K562 (cell line): ENCODE results near the gene MTMR3. TPM values are rescaled to one million over a fixed set of nuclear protein-coding genes. Genes with fewer than 3 reads are reported as not detected.

Source experiments
- ATAC-seq: fragments of 200-7000 bp; cut with Tn5 transposase; 3 replicates; pipeline ENCODE4 v1.9.1; 2020; ENCODE audit warnings: moderate library complexity
- BruUV-seq: library from RNA; stranded (reverse); fragments of 400-500 nt; replicated peaks from 2 replicates; lab custom pipeline; 2021; lab: Mats Ljungman, UMichigan
- CTCF ChIA-PET: fragments of 300-600 bp; formaldehyde crosslinking; extraction: SDS; loops from one replicate; lab custom pipeline; 2021; ENCODE audit warnings: low intra/inter-chr PET ratio; lab: Yijun Ruan, JAX
- POLR2A ChIA-PET: fragments of 300-600, 350-650 bp; sonication (Branson Sonifier 250); formaldehyde crosslinking; extraction: SDS; loops from one replicate; lab custom pipeline; 2021; ENCODE audit warnings: antibody characterized with exemption, inconsistent platforms; lab: Yijun Ruan, JAX
- DNase-seq, 4 experiments: peaks; one replicate each; pipeline versions ENCODE4 v3.0.0 to v3.0.0-alpha.2; 2011 to 2018; ENCODE audit warnings: low spot score in 3 of 4, mixed read lengths in 3 of 4; ENCODE audit errors: extremely low read depth in 1 of 4
- FAIRE-seq: peaks from 2 replicates; lab custom pipeline; 2011; peaks lifted over from hg19 to GRCh38; lab: Jason Lieb, UNC
- H2AFZ ChIP-seq: 2 replicates; pipeline ENCODE4 v1.6.0; 2011; ENCODE audit warnings: low read depth, low read length, control low read depth, inconsistent platforms
- H3K27ac ChIP-seq: fragments of 200-600 bp; 3 replicates; pipeline ENCODE4 v1.8.0; 2011; ENCODE audit warnings: low read depth, mild to moderate bottlenecking, control low read depth, inconsistent platforms, low read length, moderate library complexity, mixed read lengths; ENCODE audit errors: extremely low read depth
- H3K27me3 ChIP-seq, 2 experiments: fragments of 300-600 bp in 1 of 2; 2 replicates in 1 of 2; 3 replicates in 1 of 2; pipeline versions ENCODE4 v1.6.0 to v1.8.0; 2011; ENCODE audit warnings: inconsistent platforms in 2 of 2, low read length in 2 of 2, mild to moderate bottlenecking in 1 of 2, mixed read lengths in 1 of 2, moderate library complexity in 1 of 2; ENCODE audit not compliant: control insufficient read depth in 2 of 2, insufficient read depth in 2 of 2
- H3K36me3 ChIP-seq: fragments of 300-600 bp; 3 replicates; pipeline ENCODE4 v1.8.0; 2011; ENCODE audit warnings: mild to moderate bottlenecking, low read length, inconsistent platforms; ENCODE audit not compliant: control insufficient read depth, insufficient read depth
- H3K4me1 ChIP-seq, 2 experiments: fragments of 200-600 bp in 1 of 2; replicated peaks in 1 of 2; 2 replicates in 1 of 2; 3 replicates in 1 of 2; pipeline versions ENCODE4 v1.5.1 to v1.8.0; 2011; ENCODE audit warnings: inconsistent platforms in 2 of 2, low read length in 2 of 2, mild to moderate bottlenecking in 1 of 2, mixed read lengths in 1 of 2, moderate library complexity in 1 of 2; ENCODE audit not compliant: control insufficient read depth in 2 of 2, insufficient read depth in 2 of 2
- H3K4me2 ChIP-seq: 2 replicates; pipeline ENCODE4 v1.6.1; 2011; ENCODE audit warnings: low read length, control low read depth, inconsistent platforms, mixed read lengths; ENCODE audit not compliant: insufficient read depth
- H3K4me3 ChIP-seq: fragments of 200-600 bp; sonication (generic), shearing (Covaris generic); 2 replicates; pipeline ENCODE4 v1.5.1; 2016; ENCODE audit warnings: control low read depth, inconsistent platforms
- H3K79me2 ChIP-seq: fragments of 200-600 bp; 3 replicates; pipeline ENCODE4 v1.8.0; 2011; ENCODE audit warnings: low read length, inconsistent platforms; ENCODE audit not compliant: control insufficient read depth, insufficient read depth
- H3K9ac ChIP-seq, 2 experiments: 2 replicates each; pipeline versions ENCODE4 v1.6.0 to v1.6.1; 2011; ENCODE audit warnings: low read depth in 2 of 2, low read length in 2 of 2, control low read depth in 1 of 2, inconsistent platforms in 1 of 2, mild to moderate bottlenecking in 1 of 2, mixed read lengths in 1 of 2; ENCODE audit not compliant: insufficient read depth in 1 of 2
- H3K9me1 ChIP-seq: one replicate; pipeline ENCODE4 v1.6.0; 2011; ENCODE audit warnings: inconsistent platforms, mild to moderate bottlenecking, low read length, moderate library complexity; ENCODE audit not compliant: control insufficient read depth, insufficient read depth
- H3K9me3 ChIP-seq: replicated peaks from 2 replicates; pipeline ENCODE4 v1.5.1; 2011; ENCODE audit warnings: low read depth, low read length, inconsistent platforms; ENCODE audit not compliant: control insufficient read depth, insufficient read depth
- H4K20me1 ChIP-seq: replicated peaks from 2 replicates; pipeline ENCODE4 v1.6.1; 2011; ENCODE audit warnings: low read length, inconsistent platforms, mixed read lengths; ENCODE audit not compliant: control insufficient read depth, insufficient read depth
- HOXB6 ChIP-seq: fragments of 250-450 bp; sonication (Bioruptor Pico); IDR thresholded peaks from 2 replicates; pipeline ENCODE4 v1.5.1; 2022; ENCODE audit warnings: mild to moderate bottlenecking, borderline replicate concordance
- RBM25 ChIP-seq: fragments of 200-400 bp; formaldehyde crosslinking; IDR thresholded peaks from 2 replicates; pipeline ENCODE4 v1.6.1; 2018; ENCODE audit warnings: low read length, low read depth, moderate library complexity; ENCODE audit not compliant: severe bottlenecking
- WGBS: fragments of 100-300 bp; shearing (Covaris generic); methylation state at CpG from one replicate; pipeline ENCODE4 v1.1.6; 2016; ENCODE audit warnings: low coverage, mixed read lengths; ENCODE audit not compliant: insufficient coverage; ENCODE audit errors: missing lambda C conversion rate; 5-methylcytosine and 5-hydroxymethylcytosine counted together
- in situ Hi-C: fragments of 300-500 bp; cut with MboI; formaldehyde crosslinking; loops from 4 replicates; pipeline ENCODE4 v1.15.0; 2018; ENCODE audit warnings: inconsistent platforms, mixed read lengths
- intact Hi-C: fragments of 100-400 bp; cut with micrococcal nuclease; formaldehyde crosslinking; loops from 2 replicates; pipeline ENCODE4 v1.14.2; 2022
- polyA plus RNA-seq, 8 experiments: library from polyadenylated mRNA; depleted of rRNA in 4 of 8; stranded (reverse) in 5 of 8; unstranded in 3 of 8; fragments of >200 nt; fragmentation: Nextera tagmentation in 2 of 8; fragmentation: Illumina TruSeq in 1 of 8; extraction: Ambion mirVana in 2 of 8; extraction: Trizol in 1 of 8; gene quantifications; 2 replicates each; pipeline versions ENCODE4 v1.2.1 to v1.2.3, GENCODE V29; 2011 to 2014; ENCODE audit warnings: inconsistent platforms in 1 of 8, missing spikeins in 1 of 8
- total RNA-seq, 7 experiments: library from RNA; depleted of rRNA in 6 of 7; stranded (reverse); fragments of >200 nt in 6 of 7; fragmentation: Illumina TruSeq in 2 of 7; extraction: Trizol in 2 of 7; gene quantifications; 2 replicates each; pipeline versions ENCODE4 v1.2.1 to v1.2.3, GENCODE V29; 2011 to 2021; ENCODE audit warnings: low replicate concordance in 1 of 7
- TF ChIP-seq, protein P1 (sequence below): fragments of 450-650 bp; formaldehyde crosslinking; conservative IDR thresholded peaks from 2 replicates; pipeline ENCODE4 v1.4.0; 2022; ENCODE audit warnings: mild to moderate bottlenecking, missing genetic modification characterization
- TF ChIP-seq, protein P2 (sequence below): fragments of 250-450 bp; sonication (Bioruptor Pico); IDR thresholded peaks from 2 replicates; pipeline ENCODE4 v1.5.0; 2020; ENCODE audit warnings: mild to moderate bottlenecking, borderline replicate concordance

Gene MTMR3
- total and polyA plus RNA-seq, 9 of the 15 experiments (the other 6 are each of a cell fraction or from before 2014, with no cell fraction given) = 1.6 to 13.7 (median 7.9) TPM

DNA sequence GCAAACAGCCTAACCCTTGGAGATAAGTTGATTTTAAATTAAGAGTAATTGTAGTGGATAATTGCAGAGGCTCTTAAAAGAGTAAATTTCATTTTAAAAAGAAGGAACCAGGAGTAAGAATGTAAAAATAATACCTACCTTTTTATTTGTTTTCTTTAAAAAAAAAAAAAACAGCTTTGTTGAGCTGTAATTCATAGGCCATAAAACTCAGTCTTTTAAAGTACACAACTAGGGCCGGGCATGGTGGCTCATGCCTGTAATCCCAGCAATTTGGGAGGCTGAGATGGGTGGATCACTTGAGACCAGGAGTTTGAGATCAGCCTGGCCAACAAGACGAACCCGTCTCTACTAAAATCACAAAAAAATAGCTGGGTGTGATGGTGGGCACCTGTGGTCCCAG, 42.4 kb downstream of the MTMR3 start (continued):
- TF ChIP-seq, protein P1, sequence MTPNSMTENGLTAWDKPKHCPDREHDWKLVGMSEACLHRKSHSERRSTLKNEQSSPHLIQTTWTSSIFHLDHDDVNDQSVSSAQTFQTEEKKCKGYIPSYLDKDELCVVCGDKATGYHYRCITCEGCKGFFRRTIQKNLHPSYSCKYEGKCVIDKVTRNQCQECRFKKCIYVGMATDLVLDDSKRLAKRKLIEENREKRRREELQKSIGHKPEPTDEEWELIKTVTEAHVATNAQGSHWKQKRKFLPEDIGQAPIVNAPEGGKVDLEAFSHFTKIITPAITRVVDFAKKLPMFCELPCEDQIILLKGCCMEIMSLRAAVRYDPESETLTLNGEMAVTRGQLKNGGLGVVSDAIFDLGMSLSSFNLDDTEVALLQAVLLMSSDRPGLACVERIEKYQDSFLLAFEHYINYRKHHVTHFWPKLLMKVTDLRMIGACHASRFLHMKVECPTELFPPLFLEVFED (CRISPR knock-in tag) = no peak
- TF ChIP-seq HOXB6 = no peak

DNA sequence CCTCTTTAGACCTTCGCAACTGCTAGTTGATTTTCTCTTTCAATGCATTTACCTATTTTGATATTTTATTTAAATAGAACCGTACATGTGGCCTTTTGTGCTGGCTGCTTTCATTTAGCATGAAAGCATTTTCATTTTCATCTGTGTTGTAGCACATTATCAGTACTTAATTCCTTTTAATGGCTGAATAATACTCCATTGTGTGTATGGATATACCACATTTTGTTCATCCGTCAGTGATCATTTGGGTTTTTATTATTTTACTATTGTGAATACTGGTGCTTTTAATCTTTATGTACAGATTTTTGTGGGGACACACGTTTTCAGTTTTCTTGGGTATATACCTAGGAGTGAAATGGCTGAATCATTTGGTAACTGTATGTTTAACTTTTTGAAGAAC, 43.1 kb downstream of the MTMR3 start:
- no peaks in the 10 kb centered on the region for H3K9me3 ChIP-seq
- no peaks in the 10 kb centered on the region for H3K27me3 ChIP-seq
- no peak overlapping the region for H3K9ac ChIP-seq
- H4K20me1 ChIP-seq = 0 out of 2 replicates have a peak, but pooled peaks cover 3% of the 10 kb centered on the region
- H2AFZ ChIP-seq = no peak overlapping the region
- intact Hi-C loops = no loop called here
- H3K79me2 ChIP-seq = peaks cover 41% of the 10 kb centered on the region
- no peaks in the 10 kb centered on the region for H3K36me3 ChIP-seq
- POLR2A ChIA-PET = no interaction called here
- DNase-seq (no peak), FAIRE-seq (no peak), ATAC-seq (no peak)
- peak; percentile 8 for TF ChIP-seq RBM25
- TF ChIP-seq, protein P2, sequence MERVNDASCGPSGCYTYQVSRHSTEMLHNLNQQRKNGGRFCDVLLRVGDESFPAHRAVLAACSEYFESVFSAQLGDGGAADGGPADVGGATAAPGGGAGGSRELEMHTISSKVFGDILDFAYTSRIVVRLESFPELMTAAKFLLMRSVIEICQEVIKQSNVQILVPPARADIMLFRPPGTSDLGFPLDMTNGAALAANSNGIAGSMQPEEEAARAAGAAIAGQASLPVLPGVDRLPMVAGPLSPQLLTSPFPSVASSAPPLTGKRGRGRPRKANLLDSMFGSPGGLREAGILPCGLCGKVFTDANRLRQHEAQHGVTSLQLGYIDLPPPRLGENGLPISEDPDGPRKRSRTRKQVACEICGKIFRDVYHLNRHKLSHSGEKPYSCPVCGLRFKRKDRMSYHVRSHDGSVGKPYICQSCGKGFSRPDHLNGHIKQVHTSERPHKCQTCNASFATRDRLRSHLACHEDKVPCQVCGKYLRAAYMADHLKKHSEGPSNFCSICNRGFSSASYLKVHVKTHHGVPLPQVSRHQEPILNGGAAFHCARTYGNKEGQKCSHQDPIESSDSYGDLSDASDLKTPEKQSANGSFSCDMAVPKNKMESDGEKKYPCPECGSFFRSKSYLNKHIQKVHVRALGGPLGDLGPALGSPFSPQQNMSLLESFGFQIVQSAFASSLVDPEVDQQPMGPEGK (CRISPR knock-in tag) = no peak
- 66% methylated on average over 4 of the region's 4 CpGs for WGBS
- H3K4me1 ChIP-seq = no peaks in the 10 kb centered on the region
- CTCF ChIA-PET = no interaction called here
- in situ Hi-C loops = no loop called here
- no TSS peak for BruUV-seq
- H3K27ac ChIP-seq = no peak overlapping the region
- no peak overlapping the region for H3K4me3 ChIP-seq
- no peaks in the 10 kb centered on the region for H3K9me1 ChIP-seq
- H3K4me2 ChIP-seq = no peak overlapping the region
